Upper lobe of right lung (tissue), 1 donor: ENCODE measurements around the gene PKN2. TPM values are rescaled to one million over a fixed set of nuclear protein-coding genes. Genes with fewer than 3 reads are reported as not detected.

ENCODE experiments used
- ATAC-seq: fragments of 200-7000 bp; cut with Tn5 transposase; one replicate; pipeline ENCODE4 v1.9.1; 2020; ENCODE audit warnings: mild to moderate bottlenecking, moderate library complexity
- DNase-seq: peaks from one replicate; pipeline ENCODE4 v3.0.0-alpha.2; 2020
- H3K27ac ChIP-seq: fragments of 200-600 bp; one replicate; pipeline ENCODE4 v1.8.0; 2022
- H3K27me3 ChIP-seq: fragments of 200-600 bp; one replicate; pipeline ENCODE4 v1.8.0; 2022; ENCODE audit warnings: mild to moderate bottlenecking
- H3K36me3 ChIP-seq: fragments of 200-600 bp; one replicate; pipeline ENCODE4 v1.8.0; 2022
- H3K4me1 ChIP-seq: fragments of 200-600 bp; one replicate; pipeline ENCODE4 v1.8.0; 2022
- H3K4me3 ChIP-seq: fragments of 200-600 bp; one replicate; pipeline ENCODE4 v1.8.0; 2022; ENCODE audit warnings: mild to moderate bottlenecking
- H3K9me3 ChIP-seq: fragments of 200-600 bp; one replicate; pipeline ENCODE4 v1.8.0; 2022
- intact Hi-C: fragments of 100-400 bp; cut with DNase I; formaldehyde crosslinking; loops from one replicate; pipeline ENCODE4 v1.11.0; 2022
- total RNA-seq: library from RNA; stranded (reverse); fragmentation: NEBNext Ultra II Directional; extraction: Animal tissue kit (Norgen Biotek cat#: 25700); gene quantifications from one replicate; pipeline ENCODE4 v1.2.1, GENCODE V29; 2021
- TF ChIP-seq, protein P1 (sequence below): fragments of 200-600 bp; IDR thresholded peaks from one replicate; pipeline ENCODE4 v1.8.0; 2022; ENCODE audit warnings: antibody characterized with exemption
- donor health status: DM: no; HTN: yes; CAD: no; lungs with severe emphysema.

Gene PKN2
- total RNA-seq, 1 donor from 2014 or later, result 45.8 TPM

DNA sequence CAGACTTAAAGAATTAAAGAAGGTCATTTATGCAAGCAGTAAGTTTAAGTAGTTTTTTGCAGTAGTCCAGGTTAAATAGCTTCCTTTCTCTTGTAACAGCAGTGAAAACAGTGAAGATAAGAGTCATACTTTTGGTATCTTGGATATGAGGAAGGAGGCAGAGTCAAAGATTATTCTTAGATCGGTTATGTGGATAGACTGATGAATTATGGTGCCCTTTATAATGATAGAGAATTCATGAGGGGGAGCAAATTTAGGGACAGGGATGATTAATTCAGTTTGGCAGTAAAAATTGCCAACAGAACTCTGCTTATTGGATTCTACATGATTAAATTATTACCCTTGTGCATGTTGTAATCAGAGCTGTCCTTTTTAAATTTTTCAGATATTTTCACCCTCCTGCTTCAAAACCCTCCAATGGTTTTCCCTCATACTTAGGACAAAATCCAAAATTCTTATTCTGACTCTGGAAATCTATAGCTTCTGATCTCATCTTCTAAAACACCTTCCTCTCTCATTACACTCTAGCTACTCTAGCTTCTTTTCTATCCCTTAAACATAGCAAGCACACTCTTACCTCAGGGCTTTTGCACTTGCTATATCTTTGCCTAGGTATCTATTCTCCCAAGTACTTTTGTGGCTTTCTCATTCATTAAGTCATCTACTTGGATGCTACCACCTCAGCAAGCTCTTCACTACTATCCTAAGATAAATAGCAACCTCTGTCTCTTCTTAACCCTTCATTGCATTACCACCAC is 79.8 kb downstream of the PKN2 start:
- H3K4me3 ChIP-seq, result no peak overlapping the region
- no peaks in the 10 kb centered on the region for H3K9me3 ChIP-seq
- H3K27me3 ChIP-seq, result no peaks in the 10 kb centered on the region
- intact Hi-C loops, result no loop called here
- DNase-seq (no peak), ATAC-seq (no peak)
- H3K27ac ChIP-seq, result no peak overlapping the region
- TF ChIP-seq, protein P1, sequence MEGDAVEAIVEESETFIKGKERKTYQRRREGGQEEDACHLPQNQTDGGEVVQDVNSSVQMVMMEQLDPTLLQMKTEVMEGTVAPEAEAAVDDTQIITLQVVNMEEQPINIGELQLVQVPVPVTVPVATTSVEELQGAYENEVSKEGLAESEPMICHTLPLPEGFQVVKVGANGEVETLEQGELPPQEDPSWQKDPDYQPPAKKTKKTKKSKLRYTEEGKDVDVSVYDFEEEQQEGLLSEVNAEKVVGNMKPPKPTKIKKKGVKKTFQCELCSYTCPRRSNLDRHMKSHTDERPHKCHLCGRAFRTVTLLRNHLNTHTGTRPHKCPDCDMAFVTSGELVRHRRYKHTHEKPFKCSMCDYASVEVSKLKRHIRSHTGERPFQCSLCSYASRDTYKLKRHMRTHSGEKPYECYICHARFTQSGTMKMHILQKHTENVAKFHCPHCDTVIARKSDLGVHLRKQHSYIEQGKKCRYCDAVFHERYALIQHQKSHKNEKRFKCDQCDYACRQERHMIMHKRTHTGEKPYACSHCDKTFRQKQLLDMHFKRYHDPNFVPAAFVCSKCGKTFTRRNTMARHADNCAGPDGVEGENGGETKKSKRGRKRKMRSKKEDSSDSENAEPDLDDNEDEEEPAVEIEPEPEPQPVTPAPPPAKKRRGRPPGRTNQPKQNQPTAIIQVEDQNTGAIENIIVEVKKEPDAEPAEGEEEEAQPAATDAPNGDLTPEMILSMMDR, result no peak
- H3K4me1 ChIP-seq, result no peaks in the 10 kb centered on the region
- H3K36me3 ChIP-seq, result peaks cover 3% of the 10 kb centered on the region

DNA sequence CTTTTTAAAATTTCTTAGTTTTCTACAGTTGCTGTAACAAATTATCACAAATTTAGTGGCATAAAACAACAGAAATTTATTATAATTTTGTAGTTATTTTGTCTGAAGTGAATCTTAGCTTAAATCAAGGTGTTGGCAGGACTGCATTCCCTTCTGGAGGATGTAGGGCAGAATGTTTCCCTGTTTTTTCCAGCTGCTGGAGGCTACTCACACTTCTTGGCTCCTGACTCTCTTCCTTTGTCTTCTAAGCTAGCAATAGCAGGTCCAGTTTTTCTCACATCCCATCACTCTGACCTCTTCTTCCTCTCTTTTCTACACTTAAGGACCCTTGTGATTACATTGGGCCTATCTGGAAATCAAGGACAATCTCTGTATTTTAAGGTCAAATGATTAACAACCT is 84.1 kb downstream of the PKN2 start:
- intact Hi-C loops, result no loop called here
- Histone ChIP-seq H3K4me3 (no peak overlapping the region), H3K36me3 (peaks cover 25% of the 10 kb centered on the region), H3K4me1 (no peaks in the 10 kb centered on the region), H3K27me3 (no peaks in the 10 kb centered on the region), H3K27ac (no peak overlapping the region), H3K9me3 (no peaks in the 10 kb centered on the region)
- ATAC-seq (no peak), DNase-seq (no peak)
- TF ChIP-seq, protein P1, result no peak

DNA sequence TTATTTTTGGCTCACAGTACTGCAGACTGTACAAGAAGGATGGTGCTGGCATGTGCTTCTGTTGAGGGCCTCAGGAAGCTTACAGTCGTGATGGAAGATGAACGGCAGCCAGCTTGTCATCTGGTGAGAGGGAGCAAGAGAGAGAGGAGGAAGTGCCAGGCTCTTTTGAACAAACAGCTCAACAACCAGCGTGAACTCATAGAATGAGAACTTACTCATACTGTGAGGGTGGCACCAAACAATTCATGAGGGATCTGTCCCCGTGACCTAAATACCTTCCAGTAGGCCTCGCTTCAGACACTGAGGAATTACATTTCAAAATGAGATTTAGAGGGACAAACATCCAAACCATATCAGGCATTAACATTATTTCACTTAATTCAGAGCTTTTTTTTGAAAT is 84.7 kb downstream of the PKN2 start:
- no peak overlapping the region for H3K4me3 ChIP-seq
- TF ChIP-seq, protein P1, result no peak
- no peaks in the 10 kb centered on the region for H3K27me3 ChIP-seq
- H3K27ac ChIP-seq, result no peak overlapping the region
- intact Hi-C loops, result no loop called here
- H3K36me3 ChIP-seq, result peaks cover 32% of the 10 kb centered on the region
- ATAC-seq, result peak; percentile 47
- no peaks in the 10 kb centered on the region for H3K4me1 ChIP-seq
- no peaks in the 10 kb centered on the region for H3K9me3 ChIP-seq
- no peak for DNase-seq

DNA sequence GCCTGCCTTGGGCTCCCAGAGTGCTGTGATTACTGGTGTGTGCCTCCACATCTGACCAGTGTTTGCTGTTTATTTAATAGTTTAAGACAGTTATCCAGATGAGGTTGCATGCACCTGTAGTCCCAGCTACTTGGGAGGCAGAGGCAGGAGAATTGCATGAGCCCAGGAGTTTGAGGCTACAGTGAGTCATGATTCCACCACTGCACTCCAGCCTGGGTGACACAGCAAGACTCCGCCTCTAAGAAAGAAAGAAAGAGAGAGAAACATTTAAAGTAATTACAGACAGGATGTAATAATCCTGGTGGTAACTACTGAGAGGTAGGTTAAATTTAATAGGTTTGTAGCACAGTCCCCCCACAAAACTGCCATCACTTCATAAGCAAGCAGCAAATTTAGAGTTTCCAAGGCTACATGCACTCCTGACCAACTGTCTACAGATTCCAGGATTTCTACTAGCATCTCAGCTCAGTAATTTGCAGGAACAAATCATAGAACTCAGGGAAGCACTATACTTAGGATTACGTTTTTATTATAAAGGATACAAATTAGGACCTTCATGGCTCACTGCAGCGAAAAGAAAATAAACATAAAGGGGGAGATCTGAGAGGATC is 89.6 kb downstream of the PKN2 start:
- Histone ChIP-seq H3K4me3 (no peak overlapping the region), H3K27me3 (no peaks in the 10 kb centered on the region), H3K4me1 (no peaks in the 10 kb centered on the region), H3K27ac (no peak overlapping the region), H3K9me3 (no peaks in the 10 kb centered on the region), H3K36me3 (peaks cover 57% of the 10 kb centered on the region)
- ATAC-seq (no peak), DNase-seq (no peak)
- intact Hi-C loops, result no loop called here
- TF ChIP-seq, protein P1, result no peak

DNA sequence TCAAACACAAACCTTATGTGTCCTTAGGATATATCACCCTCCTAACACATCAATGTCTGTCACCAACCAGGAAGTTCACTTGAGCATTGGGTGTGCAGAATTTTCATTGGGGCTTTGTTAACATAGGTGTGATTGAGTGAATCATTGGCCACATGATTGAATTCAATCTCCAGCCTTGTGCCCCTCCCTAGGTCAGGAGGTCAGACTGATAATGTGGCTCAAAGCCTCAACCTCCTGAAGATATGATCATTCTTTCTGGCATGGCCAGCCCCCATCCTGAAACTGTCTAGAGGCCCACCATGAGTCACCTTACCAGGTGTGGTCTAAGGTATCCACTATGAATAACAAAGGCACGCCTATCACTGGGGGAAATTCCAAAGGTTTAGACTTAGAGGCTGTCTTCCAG is 90.1 kb downstream of the PKN2 start:
- H3K27me3 ChIP-seq, result no peaks in the 10 kb centered on the region
- no peaks in the 10 kb centered on the region for H3K9me3 ChIP-seq
- no peak overlapping the region for H3K4me3 ChIP-seq
- ATAC-seq (peak; percentile 21), DNase-seq (no peak)
- TF ChIP-seq, protein P1, result no peak
- intact Hi-C loops, result no loop called here
- H3K4me1 ChIP-seq, result no peaks in the 10 kb centered on the region
- peaks cover 57% of the 10 kb centered on the region for H3K36me3 ChIP-seq
- H3K27ac ChIP-seq, result no peak overlapping the region
